NCI-H1436 treated with DMSO at 0.1 percent for 48 hours (cell line): ENCODE measurements around the gene BBS5.

Source experiments
- DNase-seq: peaks from one replicate; lab custom pipeline; 2025; lab: John Stamatoyannopoulos, UW

BBS5 gene

DNA sequence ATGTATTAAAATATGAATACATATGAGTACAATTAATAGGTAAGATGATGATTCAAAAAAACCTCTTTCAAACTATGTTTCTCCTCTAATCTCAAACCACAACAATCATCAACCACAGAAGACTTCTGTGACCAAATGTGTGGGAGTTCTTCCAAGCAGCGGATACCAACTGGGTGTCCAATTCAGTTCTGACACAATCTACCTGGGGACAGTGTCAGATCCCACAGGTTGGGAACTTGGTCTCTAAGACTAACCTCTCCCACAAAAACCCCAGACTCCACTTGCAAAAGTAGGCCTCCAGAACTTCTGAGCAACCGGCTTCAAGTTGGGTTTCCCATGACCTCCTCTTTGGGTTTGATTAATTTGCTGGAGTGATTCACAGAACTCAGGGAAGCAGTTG is 67.5 kb downstream of the BBS5 start:
- DNase-seq = no peak
